ENCODE data around the gene MBD1. TPM values are rescaled to one million over a fixed set of nuclear protein-coding genes. Genes with fewer than 3 reads are reported as not detected.
"Not testable (repeated sequence)": the region's sequence is repeated elsewhere in the genome, so short reads cannot be mapped to it uniquely, and the experiment has no call there.

MBD1 gene
- total RNA-seq, 1 donor from 2014 or later = 87.2 TPM

GRCh38 chr18:50250935-50251334 lies 30.4 kb downstream of the MBD1 start:
- Mint-ChIP-seq H3K9me3 (peaks cover 9% of the 10 kb centered on the region), H3K27ac (no peak overlapping the region), H3K27me3 (ENCODE audit: low read depth) (no peaks in the 10 kb centered on the region), H3K4me1 (no peaks in the 10 kb centered on the region), H3K4me3 (no peak overlapping the region), H3K36me3 (no peaks in the 10 kb centered on the region)
- TF ChIP-seq CTCF (IDR thresholded peaks at IDR 0.05; ENCODE audit: unreplicated experiment) = no peak
- no peak for DNase-seq (ENCODE audit: low spot score in 2 of 2, unreplicated experiment in 2 of 2)

- H3K4me1 Mint-ChIP-seq = no peaks in the 10 kb centered on the region
Observed at GRCh38 chr18:50249576-50249975, 31.7 kb downstream of the MBD1 start.

GRCh38 chr18:50247561-50247960 lies 33.8 kb downstream of the MBD1 start:
- TF ChIP-seq CTCF (IDR thresholded peaks at IDR 0.05; ENCODE audit: unreplicated experiment) = no peak
- H3K27me3 Mint-ChIP-seq (ENCODE audit: low read depth) = no peaks in the 10 kb centered on the region
- H3K36me3 Mint-ChIP-seq = peaks cover 2% of the 10 kb centered on the region
- H3K4me3 Mint-ChIP-seq = no peak overlapping the region
- no peak for DNase-seq (ENCODE audit: low spot score in 2 of 2, unreplicated experiment in 2 of 2)
- H3K4me1 Mint-ChIP-seq = no peaks in the 10 kb centered on the region
- H3K9me3 Mint-ChIP-seq = peaks cover 24% of the 10 kb centered on the region
- no peak overlapping the region for H3K27ac Mint-ChIP-seq

More at GRCh38 chr18:50249576-50249975, 31.7 kb downstream of the MBD1 start:
- peaks cover 2% of the 10 kb centered on the region for H3K36me3 Mint-ChIP-seq
- H3K27ac Mint-ChIP-seq = no peak overlapping the region
- no peak overlapping the region for H3K4me3 Mint-ChIP-seq
- H3K27me3 Mint-ChIP-seq (ENCODE audit: low read depth) = no peaks in the 10 kb centered on the region
- no peak for DNase-seq (ENCODE audit: low spot score in 2 of 2, unreplicated experiment in 2 of 2)
- TF ChIP-seq CTCF (IDR thresholded peaks at IDR 0.05; ENCODE audit: unreplicated experiment) = no peak
- peaks cover 9% of the 10 kb centered on the region for H3K9me3 Mint-ChIP-seq

GRCh38 chr18:50241768-50242167 lies 39.6 kb downstream of the MBD1 start:
- not testable (repeated sequence) for H3K27ac Mint-ChIP-seq; H3K4me3 Mint-ChIP-seq; DNase-seq (ENCODE audit: low spot score in 2 of 2, unreplicated experiment in 2 of 2); H3K27me3 Mint-ChIP-seq (ENCODE audit: low read depth); H3K4me1 Mint-ChIP-seq; H3K36me3 Mint-ChIP-seq
- H3K9me3 Mint-ChIP-seq = peaks cover 47% of the 10 kb centered on the region

GRCh38 chr18:50240080-50240563 lies 41.2 kb downstream of the MBD1 start:
- no peak overlapping the region for H3K4me3 Mint-ChIP-seq

GRCh38 chr18:50232419-50232818 lies 48.9 kb downstream of the MBD1 start:
- no peaks in the 10 kb centered on the region for H3K36me3 Mint-ChIP-seq
- H3K27ac Mint-ChIP-seq = no peak overlapping the region
- peaks cover 6% of the 10 kb centered on the region for H3K9me3 Mint-ChIP-seq
- H3K4me1 Mint-ChIP-seq = peaks cover 11% of the 10 kb centered on the region
- no peak for TF ChIP-seq CTCF (IDR thresholded peaks at IDR 0.05; ENCODE audit: unreplicated experiment)
- no peak overlapping the region for H3K4me3 Mint-ChIP-seq
- H3K27me3 Mint-ChIP-seq (ENCODE audit: low read depth) = no peaks in the 10 kb centered on the region
- DNase-seq (ENCODE audit: low spot score in 2 of 2, unreplicated experiment in 2 of 2) = no peak

More at GRCh38 chr18:50240080-50240563, 41.2 kb downstream of the MBD1 start:
- Mint-ChIP-seq H3K36me3 (peaks cover 5% of the 10 kb centered on the region), H3K4me1 (no peaks in the 10 kb centered on the region), H3K27me3 (ENCODE audit: low read depth) (no peaks in the 10 kb centered on the region), H3K9me3 (peaks cover 48% of the 10 kb centered on the region), H3K27ac (no peak overlapping the region)
- TF ChIP-seq CTCF (IDR thresholded peaks at IDR 0.05; ENCODE audit: unreplicated experiment) = no peak
- DNase-seq (ENCODE audit: low spot score in 2 of 2, unreplicated experiment in 2 of 2) = no peak

All from mesothelial cell of epicardium (in vitro differentiated cells).